ENCODE results near the gene LELP1. TPM values are rescaled to one million over a fixed set of nuclear protein-coding genes. Genes with fewer than 3 reads are reported as not detected.

LELP1 gene
- total and polyA plus RNA-seq, 9 of the 15 experiments (the other 6 are each of a cell fraction or from before 2014, with no cell fraction given) = not detected

GRCh38 chr1:153206631-153207030 lies 3.4 kb downstream of the LELP1 start (continued):
- TF ChIP-seq ZNF316 (IDR thresholded peaks at IDR 0.05) (no peak), FOXA3 (CRISPR knock-in tag; conservative IDR thresholded peaks at IDR 0.05 in 1 of 2, IDR thresholded peaks at IDR 0.05 in 1 of 2) (no peak), GABPB2 (CRISPR knock-in tag; conservative IDR thresholded peaks at IDR 0.05) (no peak), E4F1 (CRISPR knock-in tag; IDR thresholded peaks at IDR 0.05; ENCODE audit: borderline replicate concordance) (no peak), SRSF3 (IDR thresholded peaks at IDR 0.05; ENCODE audit: insufficient read depth, low read length) (no peak), CBX1 (IDR thresholded peaks at IDR 0.05; ENCODE audit: low read depth) (no peak)

- intact Hi-C loops (cut with micrococcal nuclease) = no loop called here
- TF ChIP-seq NR4A1 (CRISPR knock-in tag; IDR thresholded peaks at IDR 0.05) (no peak), NR4A1 (tag; IDR thresholded peaks at IDR 0.05) (no peak), TRIM25 (IDR thresholded peaks at IDR 0.05; ENCODE audit: borderline replicate concordance) (no peak), NCOA6 (IDR thresholded peaks at IDR 0.05) (no peak), ELF1 (tag; IDR thresholded peaks at IDR 0.05) (no peak), SRSF3 (IDR thresholded peaks at IDR 0.05; ENCODE audit: insufficient read depth, low read length) (no peak), ZNF766 (CRISPR knock-in tag; conservative IDR thresholded peaks at IDR 0.05) (no peak), MEIS2 (IDR thresholded peaks at IDR 0.05; ENCODE audit: partially characterized antibody) (no peak), HDAC3 (IDR thresholded peaks at IDR 0.05; ENCODE audit: borderline replicate concordance, partially characterized antibody) (no peak), ZBTB43 (CRISPR knock-in tag; IDR thresholded peaks at IDR 0.05) (no peak)
Measured at GRCh38 chr1:153210206-153210605, 7.0 kb downstream of the LELP1 start.

More at GRCh38 chr1:153210206-153210605, 7.0 kb downstream of the LELP1 start:
- ATAC-seq (no peak), DNase-seq (ENCODE audit: extremely low read depth in 1 of 4, low spot score in 3 of 4) (no peak), FAIRE-seq (no peak)
- no peaks in the 10 kb centered on the region for H3K79me2 ChIP-seq (ENCODE audit: control insufficient read depth, insufficient read depth, low read length)
- H3K4me3 ChIP-seq = no peak overlapping the region
- no TSS peak for BruUV-seq (replicated peaks)
- no peaks in the 10 kb centered on the region for H3K9me3 ChIP-seq (replicated peaks; ENCODE audit: control insufficient read depth, insufficient read depth, low read depth, low read length)
- in situ Hi-C loops (cut with MboI) = no loop called here
- H3K9ac ChIP-seq (ENCODE audit: insufficient read depth in 1 of 2, low read depth in 2 of 2, low read length in 2 of 2) = no peak overlapping the region
- WGBS (ENCODE audit: insufficient coverage, low coverage, missing lambda C conversion rate) = 0% methylated on average over 7 of the region's 7 CpGs
- H3K4me1 ChIP-seq (replicated peaks in 1 of 2; ENCODE audit: control insufficient read depth in 2 of 2, insufficient read depth in 2 of 2, low read length in 2 of 2) = no peaks in the 10 kb centered on the region
- H3K36me3 ChIP-seq (ENCODE audit: control insufficient read depth, insufficient read depth, low read length) = no peaks in the 10 kb centered on the region
- no peak overlapping the region for H3K27ac ChIP-seq (ENCODE audit: extremely low read depth, low read depth, low read length)
- peaks cover 0 to 17% of the 10 kb centered on the region in 2 experiments; a peak in 4 of 5 replicates for H3K27me3 ChIP-seq (ENCODE audit: control insufficient read depth in 2 of 2, insufficient read depth in 2 of 2, low read length in 2 of 2)
- H3K4me2 ChIP-seq (ENCODE audit: insufficient read depth, low read length) = no peak overlapping the region
- H2AFZ ChIP-seq (ENCODE audit: low read depth, low read length) = no peak overlapping the region
- ChIA-PET CTCF (ENCODE audit: low intra/inter-chr PET ratio) (interaction anchor here (0.6 kb wide), 1 partner anchor 12 kb away, joined by 3 read pairs; no protein-coding TSS in a partner anchor), POLR2A (interaction anchor here (0.6 kb wide), 1 partner anchor 305 kb away, joined by 6 read pairs; no protein-coding TSS in a partner anchor)
- H4K20me1 ChIP-seq (replicated peaks; ENCODE audit: control insufficient read depth, insufficient read depth, low read length) = no peaks in the 10 kb centered on the region; the same call in 1 of the 2 replicates
- no peaks in the 10 kb centered on the region for H3K9me1 ChIP-seq (ENCODE audit: control insufficient read depth, insufficient read depth, low read length)
